Esophagus squamous epithelium (tissue), 5 donors: ENCODE data around the gene PTPRQ. TPM values are rescaled to one million over a fixed set of nuclear protein-coding genes. Genes with fewer than 3 reads are reported as not detected.

Experiments
- DNase-seq: peaks from one replicate; lab custom pipeline; 2025; lab: John Stamatoyannopoulos, UW
- H3K27ac ChIP-seq, 4 donors: fragments of 200-600 bp; sonication (generic); one replicate each; pipeline ENCODE4 v1.5.1; 2016 to 2019; ENCODE audit warnings: mild to moderate bottlenecking in 1 of 4
- H3K27me3 ChIP-seq, 4 donors: fragments of 200-600 bp; sonication (generic); 1 replicate in 3 of 4; 2 replicates in 1 of 4; pipeline versions ENCODE4 v1.5.1 to v1.6.0; 2017 to 2021; ENCODE audit warnings: antibody characterized with exemption in 1 of 4
- H3K36me3 ChIP-seq, 3 donors: fragments of 200-600 bp; sonication (generic); one replicate each; pipeline ENCODE4 v1.5.1; 2016 to 2019
- H3K4me1 ChIP-seq, 3 donors: fragments of 200-600 bp; sonication (generic); one replicate each; pipeline ENCODE4 v1.5.1; 2017 to 2019
- H3K4me3 ChIP-seq, 4 donors: fragments of 200-600 bp; sonication (generic); 1 replicate in 3 of 4; 2 replicates in 1 of 4; pipeline ENCODE4 v1.5.1; 2016 to 2019; ENCODE audit warnings: mild to moderate bottlenecking in 2 of 4, moderate library complexity in 1 of 4
- H3K9me3 ChIP-seq, 3 donors: fragments of 200-600 bp; sonication (generic); one replicate each; pipeline ENCODE4 v1.5.1; 2016 to 2019
- CTCF ChIP-seq, 6 experiments: fragments of 450-650 bp in 4 of 6; fragments of 200-600 bp in 2 of 6; sonication (generic) in 2 of 6; IDR thresholded peaks; one replicate each; pipeline ENCODE4 v1.5.1; 2016 to 2019; ENCODE audit warnings: antibody characterized with exemption in 6 of 6, mild to moderate bottlenecking in 4 of 6, moderate library complexity in 4 of 6
- POLR2A ChIP-seq, 4 donors: fragments of 450-650 bp; IDR thresholded peaks; one replicate each; pipeline ENCODE4 v1.6.1; 2017; ENCODE audit warnings: antibody characterized with exemption in 4 of 4, mild to moderate bottlenecking in 4 of 4, moderate library complexity in 3 of 4
- WGBS, 2 donors: methylation state at CpG; one replicate each; pipeline ENCODE4 v1.1.5; 2018; 5-methylcytosine and 5-hydroxymethylcytosine counted together
- intact Hi-C: fragments of 100-400 bp; cut with DNase I; formaldehyde crosslinking; loops from one replicate; pipeline ENCODE4 v1.15.0; 2022
- total RNA-seq, 4 donors: library from RNA; depleted of rRNA; stranded (reverse); fragments of >200 nt; gene quantifications; one replicate each; pipeline ENCODE4 v1.1.0, GENCODE V29; 2016
- donor health status: DM: yes; HTN: yes; CAD: no.

PTPRQ gene
- total RNA-seq, 4 donors from 2014 or later: 0.19 to 0.44 (median 0.31) TPM; not detected in 1

DNA sequence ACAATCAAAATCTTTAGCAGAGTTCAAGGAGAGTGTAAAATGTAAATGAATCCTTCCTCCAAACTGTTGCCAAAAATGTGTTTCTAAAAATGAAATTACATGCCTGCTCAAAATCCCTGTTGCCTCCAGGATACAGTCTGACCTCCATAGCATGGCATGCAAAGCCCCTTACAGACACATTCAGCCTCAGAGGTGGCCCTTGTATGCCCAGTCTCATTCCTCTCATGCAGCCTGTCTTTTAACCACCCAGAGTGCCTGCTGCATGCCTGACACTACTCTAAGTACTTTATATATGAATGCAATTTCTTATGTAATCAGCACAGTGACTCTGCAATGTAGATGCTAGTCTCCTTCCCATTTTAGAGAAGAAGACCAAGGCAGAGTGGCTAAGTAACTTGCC is 24.4 kb upstream of the PTPRQ start:
- Histone ChIP-seq H3K4me3 (no peak overlapping the region), H3K9me3 (no peaks in the 10 kb centered on the region), H3K27me3 (no peaks in the 10 kb centered on the region), H3K36me3 (no peaks in the 10 kb centered on the region), H3K4me1 (no peaks in the 10 kb centered on the region), H3K27ac (no peak overlapping the region)
- no peak for TF ChIP-seq CTCF (IDR thresholded peaks at IDR 0.05)
- TF ChIP-seq POLR2A (IDR thresholded peaks at IDR 0.05): no peak
- intact Hi-C loops: loop anchor here (10.0 kb wide), 1 partner anchor 345 kb away; no protein-coding TSS in a partner anchor
- no peak for DNase-seq

GRCh38 chr12:80420075-80420474 is 24.0 kb upstream of the PTPRQ start:
- no peak for TF ChIP-seq POLR2A (IDR thresholded peaks at IDR 0.05)
- TF ChIP-seq CTCF (IDR thresholded peaks at IDR 0.05): no peak
- DNase-seq: no peak
- Histone ChIP-seq H3K36me3 (no peaks in the 10 kb centered on the region), H3K4me1 (no peaks in the 10 kb centered on the region), H3K27me3 (no peaks in the 10 kb centered on the region), H3K27ac (no peak overlapping the region), H3K4me3 (no peak overlapping the region), H3K9me3 (no peaks in the 10 kb centered on the region)
- intact Hi-C loops: no loop called here

DNA sequence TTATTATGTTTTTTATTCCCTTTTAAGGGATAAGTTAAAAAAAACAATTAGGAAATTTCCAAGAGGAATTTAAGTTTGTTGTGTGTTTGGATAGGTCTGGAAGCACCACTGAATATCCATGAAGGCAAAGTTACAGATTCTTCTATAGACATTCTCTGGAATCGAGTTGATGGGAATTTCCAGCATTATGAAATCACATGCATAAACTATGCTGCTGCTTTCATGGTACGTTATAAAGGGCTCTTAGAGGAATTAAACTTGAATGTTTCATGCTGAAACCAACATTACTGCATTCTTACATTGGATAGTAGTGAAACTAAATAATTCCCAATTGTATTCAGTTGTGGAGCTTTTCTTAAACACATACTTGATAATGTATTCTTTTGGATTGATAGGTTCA is 21.5 kb upstream of the PTPRQ start:
- TF ChIP-seq POLR2A (IDR thresholded peaks at IDR 0.05) (no peak), CTCF (IDR thresholded peaks at IDR 0.05) (no peak)
- no peaks in the 10 kb centered on the region for H3K4me1 ChIP-seq
- no peak overlapping the region for H3K27ac ChIP-seq
- DNase-seq: no peak
- no peak overlapping the region for H3K4me3 ChIP-seq
- H3K27me3 ChIP-seq: no peaks in the 10 kb centered on the region
- H3K36me3 ChIP-seq: no peaks in the 10 kb centered on the region
- no peaks in the 10 kb centered on the region for H3K9me3 ChIP-seq
- WGBS, 2 donors: 11 to 13% methylated on average over 2 of the region's 2 CpGs
- intact Hi-C loops: no loop called here

DNA sequence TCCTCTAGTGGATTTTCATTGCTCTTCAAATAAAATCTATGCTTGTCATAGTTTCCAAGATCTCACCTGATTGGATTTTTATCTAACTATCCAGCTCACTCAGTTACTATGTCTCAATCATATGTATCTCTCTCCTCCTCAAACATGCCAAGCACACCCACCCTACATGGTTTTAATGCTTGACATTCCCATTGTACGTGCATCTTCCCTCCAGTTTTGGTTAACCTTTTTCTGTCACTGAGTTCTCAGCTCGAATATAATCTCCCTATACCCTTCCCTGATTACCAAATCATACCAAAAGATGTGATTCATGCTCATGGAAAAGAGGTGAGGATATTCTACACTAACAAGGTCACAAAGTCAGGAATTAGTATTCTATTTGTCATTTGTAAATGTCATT is 12.0 kb upstream of the PTPRQ start:
- intact Hi-C loops: no loop called here
- Histone ChIP-seq H3K4me1 (no peaks in the 10 kb centered on the region), H3K9me3 (no peaks in the 10 kb centered on the region), H3K36me3 (no peaks in the 10 kb centered on the region), H3K27me3 (no peaks in the 10 kb centered on the region), H3K4me3 (no peak overlapping the region), H3K27ac (no peak overlapping the region)
- TF ChIP-seq CTCF (IDR thresholded peaks at IDR 0.05) (no peak), POLR2A (IDR thresholded peaks at IDR 0.05) (no peak)
- 69 to 75% methylated on average over 2 of the region's 2 CpGs for WGBS, 2 donors
- no peak for DNase-seq

- no peak for DNase-seq
- H3K4me1 ChIP-seq: peaks cover 0 to 39% (median 0%) of the 10 kb centered on the region in 3 donors
- no peaks in the 10 kb centered on the region for H3K27me3 ChIP-seq
- TF ChIP-seq POLR2A (IDR thresholded peaks at IDR 0.05): no peak
- no peak for TF ChIP-seq CTCF (IDR thresholded peaks at IDR 0.05)
- H3K4me3 ChIP-seq: no peak overlapping the region
- H3K27ac ChIP-seq: no peak overlapping the region
- intact Hi-C loops: no loop called here
- H3K9me3 ChIP-seq: no peaks in the 10 kb centered on the region
- no peaks in the 10 kb centered on the region for H3K36me3 ChIP-seq
Observed at GRCh38 chr12:80441921-80442320, 2.1 kb upstream of the PTPRQ start.
